Smooth muscle cell (in vitro differentiated cells): Measurements from ENCODE around the gene PROX2. TPM values are rescaled to one million over a fixed set of nuclear protein-coding genes. Genes with fewer than 3 reads are reported as not detected.

Experiments
- DNase-seq: peaks from one replicate; lab custom pipeline; 2025; ENCODE audit not compliant: unreplicated experiment; lab: John Stamatoyannopoulos, UW
- H2AFZ ChIP-seq: fragments of 200-600 bp; sonication (generic); 2 replicates; pipeline ENCODE4 v1.6.0; 2016; ENCODE audit warnings: antibody characterized with exemption, low read depth, mild to moderate bottlenecking
- H3F3A ChIP-seq: fragments of 200-600 bp; sonication (generic); 2 replicates; pipeline ENCODE4 v1.6.0; 2017; ENCODE audit warnings: antibody characterized with exemption, low read depth
- H3K27ac ChIP-seq: fragments of 200-600 bp; sonication (generic); 2 replicates; pipeline ENCODE4 v1.5.1; 2016; ENCODE audit warnings: low read depth, mild to moderate bottlenecking
- H3K27me3 ChIP-seq: fragments of 200-600 bp; sonication (generic); 2 replicates; pipeline ENCODE4 v1.6.1; 2016; ENCODE audit warnings: low read depth, mild to moderate bottlenecking
- H3K36me3 ChIP-seq: fragments of 200-600 bp; sonication (generic); 2 replicates; pipeline ENCODE4 v1.5.1; 2016; ENCODE audit warnings: low read depth
- H3K4me1 ChIP-seq: fragments of 200-600 bp; sonication (generic); 2 replicates; pipeline ENCODE4 v1.5.1; 2016; ENCODE audit warnings: low read depth
- H3K4me2 ChIP-seq: fragments of 200-600 bp; sonication (generic); 2 replicates; pipeline ENCODE4 v1.6.0; 2016; ENCODE audit warnings: mild to moderate bottlenecking
- H3K4me3 ChIP-seq: fragments of 200-600 bp; sonication (generic); 2 replicates; pipeline ENCODE4 v1.5.1; 2016; ENCODE audit warnings: mild to moderate bottlenecking
- H3K79me2 ChIP-seq: fragments of 200-600 bp; sonication (generic); 2 replicates; pipeline ENCODE4 v1.6.0; 2016; ENCODE audit warnings: low read depth, mild to moderate bottlenecking
- H3K9ac ChIP-seq: fragments of 200-600 bp; sonication (generic); 2 replicates; pipeline ENCODE4 v1.6.0; 2016; ENCODE audit warnings: low read depth
- H3K9me3 ChIP-seq: fragments of 200-600 bp; sonication (generic); replicated peaks from 2 replicates; pipeline ENCODE4 v1.5.1; 2016; ENCODE audit warnings: low read depth
- H4K20me1 ChIP-seq: fragments of 200-600 bp; sonication (generic); 2 replicates; pipeline ENCODE4 v1.6.0; 2016; ENCODE audit warnings: low read depth
- CTCF ChIP-seq: fragments of 200-600 bp; sonication (generic); IDR thresholded peaks from 2 replicates; pipeline ENCODE4 v1.5.1; 2017; ENCODE audit warnings: borderline replicate concordance, mild to moderate bottlenecking, antibody characterized with exemption; ENCODE audit not compliant: insufficient read depth, poor library complexity, severe bottlenecking
- WGBS: methylation state at CpG from one replicate; pipeline ENCODE4 v1.1.7; 2016; ENCODE audit warnings: low lambda C conversion rate; 5-methylcytosine and 5-hydroxymethylcytosine counted together
- polyA plus RNA-seq: library from polyadenylated mRNA; unstranded; fragments of >200 nt; fragmentation: Nextera tagmentation; extraction: Ambion mirVana; gene quantifications from 2 replicates; pipeline ENCODE4 v1.2.1, GENCODE V29; 2016
- total RNA-seq: library from RNA; depleted of rRNA; stranded (reverse); fragments of >200 nt; gene quantifications from 2 replicates; pipeline ENCODE4 v1.2.3, GENCODE V29; 2014

PROX2 gene
- total and polyA plus RNA-seq, 2 experiments from 2014 or later = 0.08 TPM; not detected in 1

GRCh38 chr14:74852922-74853530 is 22.9 kb downstream of the PROX2 start:
- H3K79me2 ChIP-seq = no peaks in the 10 kb centered on the region
- no peak overlapping the region for H3K9ac ChIP-seq
- 63% methylated on average over 2 of the region's 2 CpGs for WGBS
- no peaks in the 10 kb centered on the region for H3K36me3 ChIP-seq
- H3F3A ChIP-seq = no peaks in the 10 kb centered on the region
- no peaks in the 10 kb centered on the region for H4K20me1 ChIP-seq
- no peak overlapping the region for H2AFZ ChIP-seq
- H3K27me3 ChIP-seq = no peaks in the 10 kb centered on the region
- no peak overlapping the region for H3K4me3 ChIP-seq
- H3K4me2 ChIP-seq = no peak overlapping the region
- H3K4me1 ChIP-seq = no peaks in the 10 kb centered on the region
- H3K27ac ChIP-seq = no peak overlapping the region
- no peak for DNase-seq
- H3K9me3 ChIP-seq = no peaks in the 10 kb centered on the region
- no peak for TF ChIP-seq CTCF

DNA sequence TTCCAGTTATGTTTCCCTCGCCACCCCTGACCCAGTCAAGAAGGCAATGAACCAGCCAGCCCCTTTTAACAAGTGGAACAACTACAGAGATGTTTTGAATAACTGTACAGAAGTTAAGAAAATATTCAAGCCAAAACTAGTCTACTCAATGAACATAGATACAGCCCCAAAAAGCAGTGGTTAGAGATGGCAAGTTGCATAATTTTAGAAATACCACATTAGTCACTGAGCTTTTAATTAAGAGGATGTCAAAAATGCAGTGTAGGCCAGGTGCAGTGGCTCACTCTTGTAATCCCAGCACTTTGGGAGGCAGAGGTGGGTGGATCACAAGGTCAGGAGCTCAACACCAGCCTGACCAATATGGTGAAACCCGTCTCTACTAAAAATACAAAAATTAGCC is 27.2 kb downstream of the PROX2 start:
- H4K20me1 ChIP-seq = no peaks in the 10 kb centered on the region
- DNase-seq = no peak
- H2AFZ ChIP-seq = no peak overlapping the region
- 93% methylated on average over 2 of the region's 2 CpGs for WGBS
- peaks cover 6% of the 10 kb centered on the region for H3K4me1 ChIP-seq
- H3K79me2 ChIP-seq = no peaks in the 10 kb centered on the region
- H3K27ac ChIP-seq = no peak overlapping the region
- H3K9me3 ChIP-seq = no peaks in the 10 kb centered on the region
- no peak overlapping the region for H3K4me3 ChIP-seq
- TF ChIP-seq CTCF = no peak
- peaks cover 19% of the 10 kb centered on the region for H3F3A ChIP-seq
- H3K36me3 ChIP-seq = no peaks in the 10 kb centered on the region
- H3K4me2 ChIP-seq = no peak overlapping the region
- no peak overlapping the region for H3K9ac ChIP-seq
- no peaks in the 10 kb centered on the region for H3K27me3 ChIP-seq

DNA sequence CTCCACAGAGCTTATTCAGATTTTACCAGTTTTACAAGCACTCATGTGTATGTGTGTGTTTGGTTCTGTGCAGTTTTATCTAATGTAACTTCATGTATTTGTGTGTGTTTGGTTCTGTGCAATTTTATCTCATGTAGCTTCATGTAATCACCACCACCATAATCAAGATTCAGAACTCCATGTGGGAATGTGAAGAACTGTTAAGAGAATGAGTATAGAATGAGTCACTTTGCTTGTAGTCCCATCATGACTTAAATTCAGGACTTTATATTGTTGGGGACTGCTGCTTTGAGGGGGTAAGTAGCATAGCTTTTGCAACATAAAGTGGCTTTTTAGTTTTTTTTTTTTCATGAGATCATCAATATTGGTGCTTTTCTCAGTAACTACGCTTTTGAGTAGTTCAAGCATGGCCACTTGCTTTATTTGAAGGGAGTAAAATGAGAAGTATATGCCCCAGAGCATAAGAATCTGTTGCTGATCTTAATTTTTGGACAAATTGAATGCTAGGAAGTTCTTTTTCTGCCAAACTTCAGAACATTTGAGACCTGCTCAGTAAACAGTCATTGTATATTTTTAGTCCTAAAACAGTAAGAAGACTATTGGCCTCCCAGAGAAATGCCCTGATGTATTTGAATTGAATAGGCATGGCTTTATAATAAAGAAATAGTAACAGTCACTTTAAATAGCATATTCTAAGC is 28.8 kb downstream of the PROX2 start:
- peak overlapping the region; percentile 57 for H3K4me2 ChIP-seq
- DNase-seq = no peak

More for the DNA sequence above, 28.8 kb downstream of the PROX2 start:
- Histone ChIP-seq H3F3A (peaks cover 19% of the 10 kb centered on the region), H3K9me3 (no peaks in the 10 kb centered on the region), H3K36me3 (no peaks in the 10 kb centered on the region), H3K27me3 (no peaks in the 10 kb centered on the region), H2AFZ (no peak overlapping the region), H4K20me1 (no peaks in the 10 kb centered on the region), H3K79me2 (no peaks in the 10 kb centered on the region), H3K4me3 (no peak overlapping the region), H3K9ac (no peak overlapping the region), H3K27ac (peak overlapping the region; percentile 62), H3K4me1 (peaks cover 6% of the 10 kb centered on the region)
- WGBS = 67% methylated on average over 1 of the region's 1 CpG
- no peak for TF ChIP-seq CTCF
